Aortic smooth muscle cell (primary cell): ENCODE data around the gene SKA3. TPM values are rescaled to one million over a fixed set of nuclear protein-coding genes. Genes with fewer than 3 reads are reported as not detected.

Experiments
- total RNA-seq: library from RNA; depleted of rRNA; stranded (reverse); fragments of >200 nt; gene quantifications from 2 replicates; pipeline ENCODE4 v1.2.3, GENCODE V29; 2014

SKA3 gene
- 5.3 TPM in 2 replicates for total RNA-seq

DNA sequence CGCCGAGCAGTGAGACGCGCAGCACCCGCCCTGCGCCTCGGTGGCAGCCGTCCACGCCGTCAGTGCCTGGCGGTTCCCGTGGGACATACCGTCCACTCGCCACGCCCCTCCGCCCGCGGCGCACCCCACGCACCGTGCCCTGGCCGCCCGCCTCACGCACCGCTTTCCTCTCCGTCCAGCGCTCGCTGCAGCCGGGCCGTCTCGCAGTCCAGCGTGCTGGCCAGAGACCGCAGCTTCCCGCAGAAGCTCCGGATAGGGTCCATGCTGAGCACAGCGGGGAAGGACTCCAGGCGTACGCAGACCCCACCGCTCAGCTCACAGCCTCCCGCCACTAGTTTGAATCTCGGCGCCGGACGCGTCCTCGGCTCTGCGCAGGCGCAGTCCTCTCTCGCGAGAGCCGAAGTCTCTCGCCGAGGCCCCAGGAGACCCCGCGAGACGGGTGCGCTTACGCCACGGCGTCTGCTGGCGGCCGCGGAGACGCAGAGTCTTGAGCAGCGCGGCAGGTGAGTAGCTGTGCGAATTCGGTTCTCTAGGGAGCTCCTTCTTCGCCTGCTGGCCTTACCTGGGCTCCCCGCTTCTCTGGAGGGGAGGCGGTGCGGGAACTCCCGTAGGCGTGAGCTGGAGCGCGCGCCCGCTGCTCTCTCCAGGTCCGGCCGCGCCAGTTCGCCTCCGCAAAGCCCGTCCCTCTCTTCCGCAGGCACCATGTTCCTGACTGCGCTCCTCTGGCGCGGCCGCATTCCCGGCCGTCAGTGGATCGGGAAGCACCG lies at the start of gene SKA3, which contains the start of gene MRPL57:
Gene SKA3 (minus strand): TSS at position 338 of the 767 bp plus-strand sequence. CDS start 75 bp downstream, at position 263.
Gene MRPL57 (plus strand): TSS at position 444 of the 767 bp plus-strand sequence. CDS start 259 bp downstream, at position 703.

Other genes with a start within 250 kb of the SKA3 start
- gene LATS2, start 115.0 kb downstream of the SKA3 start, total RNA-seq = 11.5 and 11.6 TPM in 2 replicates
- 65.1 and 67.2 TPM in 2 replicates for gene SAP18, start 36.4 kb downstream of the SKA3 start, total RNA-seq
- 14.4 and 18.8 TPM in 2 replicates for gene MRPL57, start 106 bp upstream of the SKA3 start, total RNA-seq